Neural cell (in vitro differentiated cells): ENCODE measurements around the gene LOXL4. TPM values are rescaled to one million over a fixed set of nuclear protein-coding genes. Genes with fewer than 3 reads are reported as not detected.

ENCODE experiments used
- H2AFZ ChIP-seq: fragments of 200-600, 300-800 bp; sonication (generic), shearing (Covaris generic); 2 replicates; pipeline ENCODE4 v1.6.0; 2014; ENCODE audit warnings: low read depth, mild to moderate bottlenecking, antibody characterized with exemption, low read length, moderate library complexity
- H3F3A ChIP-seq: fragments of 200-600 bp; shearing (Covaris generic); 2 replicates; pipeline ENCODE4 v1.6.1; 2016; ENCODE audit warnings: mild to moderate bottlenecking, moderate library complexity, mixed read lengths, antibody characterized with exemption, low read length; ENCODE audit not compliant: insufficient read depth, poor library complexity, severe bottlenecking
- H3K27ac ChIP-seq: fragments of 200-600, 300-800 bp; sonication (generic), shearing (Covaris generic); 2 replicates; pipeline ENCODE4 v1.5.1; 2014; ENCODE audit warnings: mild to moderate bottlenecking, low read length, moderate library complexity
- H3K27me3 ChIP-seq: fragments of 300-800, 200-600 bp; sonication (generic), shearing (Covaris generic); 2 replicates; pipeline ENCODE4 v1.6.0; 2014; ENCODE audit warnings: mild to moderate bottlenecking, low read depth, low read length, moderate library complexity; ENCODE audit not compliant: insufficient read depth
- H3K36me3 ChIP-seq: fragments of 300-800, 200-600 bp; sonication (generic), shearing (Covaris generic); 2 replicates; pipeline ENCODE4 v1.5.1; 2014; ENCODE audit warnings: mild to moderate bottlenecking, antibody characterized with exemption, low read length, moderate library complexity; ENCODE audit not compliant: insufficient read depth
- H3K4me2 ChIP-seq: fragments of 300-800, 200-600 bp; sonication (generic), shearing (Covaris generic); 2 replicates; pipeline ENCODE4 v1.6.0; 2014; ENCODE audit warnings: mild to moderate bottlenecking, low read length
- H3K4me3 ChIP-seq: fragments of 300-800, 200-600 bp; sonication (generic), shearing (Covaris generic); 2 replicates; pipeline ENCODE4 v1.5.1; 2014; ENCODE audit warnings: mild to moderate bottlenecking, low read length, moderate library complexity
- H3K79me2 ChIP-seq: fragments of 200-600 bp; shearing (Covaris generic); replicated peaks from 2 replicates; pipeline ENCODE4 v1.6.0; 2014; ENCODE audit warnings: mild to moderate bottlenecking, low read length, moderate library complexity; ENCODE audit not compliant: insufficient read depth
- H3K9ac ChIP-seq: fragments of 300-800, 200-600 bp; sonication (generic), shearing (Covaris generic); 2 replicates; pipeline ENCODE4 v1.6.1; 2016; ENCODE audit warnings: mild to moderate bottlenecking, low read length, mixed read lengths
- H3K9me2 ChIP-seq: fragments of 200-600 bp; shearing (Covaris generic); 2 replicates; pipeline ENCODE4 v1.6.1; 2016; ENCODE audit warnings: mild to moderate bottlenecking, low read length, mixed read lengths; ENCODE audit not compliant: insufficient read depth
- H3K9me3 ChIP-seq: fragments of 200-600, 300-800 bp; sonication (generic), shearing (Covaris generic); 2 replicates; pipeline ENCODE4 v1.6.1; 2016; ENCODE audit warnings: mild to moderate bottlenecking, mixed run types, low read length, moderate library complexity, mixed read lengths
- H4K20me1 ChIP-seq: fragments of 200-600 bp; shearing (Covaris generic); 2 replicates; pipeline ENCODE4 v1.6.1; 2016; ENCODE audit warnings: mild to moderate bottlenecking, mixed run types; ENCODE audit not compliant: insufficient read depth
- CTCF ChIP-seq: fragments of 450-650 bp; IDR thresholded peaks from 2 replicates; pipeline ENCODE4 v1.5.1; 2014; ENCODE audit warnings: antibody characterized with exemption, mild to moderate bottlenecking, moderate library complexity; ENCODE audit not compliant: poor library complexity, severe bottlenecking
- EP300 ChIP-seq: fragments of 450-650 bp; conservative IDR thresholded peaks from 2 replicates; pipeline ENCODE4 v1.6.1; 2014; ENCODE audit warnings: antibody characterized with exemption, mild to moderate bottlenecking, moderate library complexity; ENCODE audit not compliant: poor library complexity, severe bottlenecking
- EZH2 ChIP-seq: fragments of 200-600, 300-800 bp; shearing (Covaris generic), sonication (generic); IDR thresholded peaks from 2 replicates; pipeline ENCODE4 v1.6.1; 2014; ENCODE audit warnings: antibody characterized with exemption, low read length, borderline replicate concordance, mild to moderate bottlenecking; ENCODE audit not compliant: insufficient read depth, poor library complexity, severe bottlenecking
- MXI1 ChIP-seq: fragments of 450-650 bp; conservative IDR thresholded peaks from 2 replicates; pipeline ENCODE4 v1.6.1; 2014; ENCODE audit warnings: antibody characterized with exemption, mild to moderate bottlenecking; ENCODE audit not compliant: poor library complexity, severe bottlenecking
- POLR2AphosphoS5 ChIP-seq: IDR thresholded peaks from 2 replicates; pipeline ENCODE4 v1.6.1; 2012
- RAD21 ChIP-seq: fragments of 450-650 bp; conservative IDR thresholded peaks from 2 replicates; pipeline ENCODE4 v1.6.1; 2014; ENCODE audit warnings: antibody characterized with exemption, mild to moderate bottlenecking, moderate library complexity
- REST ChIP-seq: IDR thresholded peaks from 2 replicates; pipeline ENCODE4 v1.6.1; 2012; ENCODE audit warnings: borderline replicate concordance
- SMC3 ChIP-seq: fragments of 450-650 bp; conservative IDR thresholded peaks from 2 replicates; pipeline ENCODE4 v1.6.1; 2014; ENCODE audit warnings: antibody characterized with exemption, mild to moderate bottlenecking, moderate library complexity; ENCODE audit not compliant: poor library complexity
- TAF1 ChIP-seq: IDR thresholded peaks from 2 replicates; pipeline ENCODE4 v1.6.1; 2012; ENCODE audit warnings: low read depth
- polyA plus RNA-seq: library from polyadenylated mRNA; depleted of rRNA; stranded (reverse); fragments of >200 nt; gene quantifications from 2 replicates; pipeline ENCODE4 v1.2.3, GENCODE V29; 2014

Gene LOXL4
- polyA plus RNA-seq, 1 donor from 2014 or later, result not detected

GRCh38 chr10:98270786-98271185 is 2.8 kb upstream of the LOXL4 start:
- H3K36me3 ChIP-seq, result no peaks in the 10 kb centered on the region
- H3K9me3 ChIP-seq, result no peaks in the 10 kb centered on the region
- H3F3A ChIP-seq, result no peaks in the 10 kb centered on the region
- no peak overlapping the region for H3K9ac ChIP-seq
- H3K27me3 ChIP-seq, result no peaks in the 10 kb centered on the region
- H4K20me1 ChIP-seq, result no peaks in the 10 kb centered on the region
- H2AFZ ChIP-seq, result no peak overlapping the region
- no peak overlapping the region for H3K4me3 ChIP-seq
- H3K79me2 ChIP-seq, result no peaks in the 10 kb centered on the region
- H3K9me2 ChIP-seq, result no peaks in the 10 kb centered on the region
- TF ChIP-seq RAD21, result no peak
- no peak for TF ChIP-seq EZH2
- TF ChIP-seq MXI1, result no peak
- no peak for TF ChIP-seq REST
- TF ChIP-seq POLR2AphosphoS5, result no peak
- TF ChIP-seq CTCF, result no peak
- no peak for TF ChIP-seq EP300
- TF ChIP-seq SMC3, result no peak
- TF ChIP-seq TAF1, result no peak
- H3K27ac ChIP-seq, result no peak overlapping the region
- H3K4me2 ChIP-seq, result no peak overlapping the region

- H3F3A ChIP-seq, result no peaks in the 10 kb centered on the region
- no peaks in the 10 kb centered on the region for H3K36me3 ChIP-seq
- H3K9ac ChIP-seq, result no peak overlapping the region
- H3K9me3 ChIP-seq, result no peaks in the 10 kb centered on the region
- H3K9me2 ChIP-seq, result no peaks in the 10 kb centered on the region
- no peak overlapping the region for H3K4me2 ChIP-seq
- H3K4me3 ChIP-seq, result no peak overlapping the region
- no peak overlapping the region for H3K27ac ChIP-seq
- H4K20me1 ChIP-seq, result no peaks in the 10 kb centered on the region
- no peak for TF ChIP-seq EP300
- no peak for TF ChIP-seq EZH2
- no peak for TF ChIP-seq RAD21
- TF ChIP-seq SMC3, result no peak
- TF ChIP-seq CTCF, result no peak
- TF ChIP-seq TAF1, result no peak
- TF ChIP-seq REST, result no peak
- TF ChIP-seq POLR2AphosphoS5, result no peak
- no peak for TF ChIP-seq MXI1
- H3K79me2 ChIP-seq, result no peaks in the 10 kb centered on the region
- no peaks in the 10 kb centered on the region for H3K27me3 ChIP-seq
- no peak overlapping the region for H2AFZ ChIP-seq
Measured at GRCh38 chr10:98270073-98270740, 2.2 kb upstream of the LOXL4 start.
